Measurements from ENCODE around the gene TIMP3.

GRCh38 chr22:32811788-32812545 lies 10.5 kb downstream of the TIMP3 start:
- TF ChIP-seq SMC3 (IDR thresholded peaks at IDR 0.05; ENCODE audit: low read depth, low read length): no peak
- TF ChIP-seq MAZ (IDR thresholded peaks at IDR 0.05; ENCODE audit: borderline replicate concordance, low read depth, low read length): no peak
- no peak for TF ChIP-seq POLR2A (IDR thresholded peaks at IDR 0.05; ENCODE audit: low read depth, low read length)
- no peak for TF ChIP-seq MAFK (IDR thresholded peaks at IDR 0.05; ENCODE audit: low read depth, low read length)

Data from IMR-90 (cell line).